ENCODE data around the gene ACTMAP.
A peak's percentile ranks its signal among the peaks of the same experiment; 100 is the strongest.

ACTMAP gene

GRCh38 chr19:40797963-40798682, 47.8 kb upstream of the ACTMAP start:
- peak; percentile 69 for ATAC-seq
- TF ChIP-seq BACH2 (CRISPR knock-in tag; IDR thresholded peaks at IDR 0.05; ENCODE audit: borderline replicate concordance) = no peak
- TF ChIP-seq OSR1 (CRISPR knock-in tag; IDR thresholded peaks at IDR 0.05) = no peak
- no peak for TF ChIP-seq PATZ1 (CRISPR knock-in tag; IDR thresholded peaks at IDR 0.05; ENCODE audit: borderline replicate concordance)
- no peak for TF ChIP-seq CSDC2 (CRISPR knock-in tag; IDR thresholded peaks at IDR 0.05)
- TF ChIP-seq ZFP30 (CRISPR knock-in tag; IDR thresholded peaks at IDR 0.05) = no peak
- TF ChIP-seq CREB5 (CRISPR knock-in tag; IDR thresholded peaks at IDR 0.05; ENCODE audit: low read depth) = no peak
- TF ChIP-seq ZNF565 (CRISPR knock-in tag; conservative IDR thresholded peaks at IDR 0.05; ENCODE audit: low read depth) = no peak
- no peak for TF ChIP-seq ZNF8 (CRISPR knock-in tag; IDR thresholded peaks at IDR 0.05)
- TF ChIP-seq ESRRG (CRISPR knock-in tag; IDR thresholded peaks at IDR 0.05) = no peak
- TF ChIP-seq ZNF70 (CRISPR knock-in tag; IDR thresholded peaks at IDR 0.05) = no peak
- TF ChIP-seq CSRNP3 (CRISPR knock-in tag; IDR thresholded peaks at IDR 0.05) = no peak
- TF ChIP-seq GLIS3 (CRISPR knock-in tag; IDR thresholded peaks at IDR 0.05) = no peak
- TF ChIP-seq POU6F1 (CRISPR knock-in tag; IDR thresholded peaks at IDR 0.05; ENCODE audit: borderline replicate concordance, low read depth) = no peak
- TF ChIP-seq TCF4 (CRISPR knock-in tag; IDR thresholded peaks at IDR 0.05; ENCODE audit: borderline replicate concordance) = no peak
- no peak for TF ChIP-seq ARNTL (CRISPR knock-in tag; IDR thresholded peaks at IDR 0.05; ENCODE audit: borderline replicate concordance, low read depth)
- no peak for TF ChIP-seq ZC3H10 (CRISPR knock-in tag; IDR thresholded peaks at IDR 0.05)
- TF ChIP-seq ISL1 (CRISPR knock-in tag; IDR thresholded peaks at IDR 0.05) = no peak
- TF ChIP-seq RARB (CRISPR knock-in tag; IDR thresholded peaks at IDR 0.05) = no peak

GRCh38 chr19:40797166-40797962, 47.1 kb upstream of the ACTMAP start:
- no peak for ATAC-seq
- TF ChIP-seq ESRRG (CRISPR knock-in tag; IDR thresholded peaks at IDR 0.05) = no peak
- no peak for TF ChIP-seq CSDC2 (CRISPR knock-in tag; IDR thresholded peaks at IDR 0.05)
- no peak for TF ChIP-seq ZFP30 (CRISPR knock-in tag; IDR thresholded peaks at IDR 0.05)
- no peak for TF ChIP-seq GLIS3 (CRISPR knock-in tag; IDR thresholded peaks at IDR 0.05)
- TF ChIP-seq TSHZ2 (CRISPR knock-in tag; IDR thresholded peaks at IDR 0.05) = no peak
- TF ChIP-seq ZNF70 (CRISPR knock-in tag; IDR thresholded peaks at IDR 0.05) = no peak
- no peak for TF ChIP-seq CREB5 (CRISPR knock-in tag; IDR thresholded peaks at IDR 0.05; ENCODE audit: low read depth)
- TF ChIP-seq ZFP3 (CRISPR knock-in tag; IDR thresholded peaks at IDR 0.05) = no peak

Data from SK-N-SH treated with all-trans-retinoic acid at 6 μM for 48 hours (cell line).